Gastrocnemius medialis (tissue), 4 donors: ENCODE data around the gene DPYD. TPM values are rescaled to one million over a fixed set of nuclear protein-coding genes. Genes with fewer than 3 reads are reported as not detected.

Experiments used
- ATAC-seq, 2 donors: fragments of 150-250 bp; one replicate each; pipeline ENCODE4 v1.9.1; 2016
- DNase-seq, 2 donors: peaks; one replicate each; pipeline ENCODE4 v3.0.0-alpha.2; 2019
- H3K27ac ChIP-seq, 4 donors: fragments of 200-600 bp; sonication (generic); 1 replicate in 1 of 4; 2 replicates in 3 of 4; pipeline ENCODE4 v1.5.1; 2016 to 2018; ENCODE audit warnings: mild to moderate bottlenecking in 2 of 4, moderate library complexity in 1 of 4
- H3K27me3 ChIP-seq, 3 donors: fragments of 200-600 bp; sonication (generic) in 2 of 3; 1 replicate in 1 of 3; 2 replicates in 2 of 3; pipeline versions ENCODE4 v1.5.1 to v1.6.0; 2016 to 2019; ENCODE audit warnings: mild to moderate bottlenecking in 1 of 3, moderate library complexity in 1 of 3
- H3K36me3 ChIP-seq, 2 donors: fragments of 200-600 bp; sonication (generic) in 1 of 2; one replicate each; pipeline ENCODE4 v1.5.1; 2017 to 2018
- H3K4me1 ChIP-seq, 2 donors: fragments of 200-600 bp; sonication (generic) in 1 of 2; one replicate each; pipeline ENCODE4 v1.5.1; 2016 to 2017; ENCODE audit warnings: mild to moderate bottlenecking in 2 of 2
- H3K4me3 ChIP-seq, 4 donors: fragments of 200-600 bp; sonication (generic) in 3 of 4; 1 replicate in 1 of 4; 2 replicates in 3 of 4; pipeline ENCODE4 v1.5.1; 2016 to 2019; ENCODE audit warnings: mild to moderate bottlenecking in 2 of 4
- H3K9me3 ChIP-seq, 3 donors: fragments of 200-600 bp; sonication (generic) in 2 of 3; 1 replicate in 1 of 3; 2 replicates in 2 of 3; pipeline ENCODE4 v1.5.1; 2016 to 2019
- POLR2A ChIP-seq, 2 donors: fragments of 450-650 bp; IDR thresholded peaks; one replicate each; pipeline ENCODE4 v1.6.1; 2017; ENCODE audit warnings: antibody characterized with exemption in 2 of 2, mild to moderate bottlenecking in 2 of 2, moderate library complexity in 2 of 2
- in situ Hi-C, 4 donors: fragments of 200-750 bp; cut with MboI; loops; one replicate each; pipeline versions ENCODE4 v1.15.0 to v1.8.0; 2017; ENCODE audit warnings: low sequenced_read_pairs in 4 of 4
- intact Hi-C: fragments of 100-400 bp; cut with DNase I; formaldehyde crosslinking; loops from one replicate; pipeline ENCODE4 v1.15.1; 2023; ENCODE audit warnings: low total_unique reads
- total RNA-seq, 4 donors: library from RNA; depleted of rRNA; stranded (reverse); fragments of >200 nt; gene quantifications; one replicate each; pipeline versions ENCODE4 v1.1.0 to v1.2.3, GENCODE V29; 2016
- TF ChIP-seq, protein P1 (sequence below), 5 experiments: fragments of 450-650 bp in 3 of 5; fragments of 200-600 bp in 2 of 5; sonication (generic) in 2 of 5; IDR thresholded peaks in 4 of 5; conservative IDR thresholded peaks in 1 of 5; 1 replicate in 4 of 5; 2 replicates in 1 of 5; pipeline ENCODE4 v1.5.1; 2016 to 2019; ENCODE audit warnings: antibody characterized with exemption in 5 of 5, mild to moderate bottlenecking in 3 of 5, moderate library complexity in 3 of 5

Gene DPYD
- total RNA-seq, 4 donors from 2014 or later = 4.6 to 13.9 (median 9.1) TPM

GRCh38 chr1:97883823-97884222 lies 37.0 kb downstream of the DPYD start:
- Histone ChIP-seq H3K9me3 (peaks cover 0 to 5% (median 0%) of the 10 kb centered on the region in 3 donors), H3K4me3 (no peak overlapping the region), H3K27ac (no peak overlapping the region), H3K36me3 (peaks cover 0 to 14% of the 10 kb centered on the region in 2 donors), H3K27me3 (no peaks in the 10 kb centered on the region), H3K4me1 (peaks cover 0 to 4% of the 10 kb centered on the region in 2 donors)
- in situ Hi-C loops (no loop called here), intact Hi-C loops (no loop called here)
- ATAC-seq (no peak), DNase-seq (no peak)
- TF ChIP-seq POLR2A (IDR thresholded peaks at IDR 0.05) = no peak
- TF ChIP-seq, protein P1, sequence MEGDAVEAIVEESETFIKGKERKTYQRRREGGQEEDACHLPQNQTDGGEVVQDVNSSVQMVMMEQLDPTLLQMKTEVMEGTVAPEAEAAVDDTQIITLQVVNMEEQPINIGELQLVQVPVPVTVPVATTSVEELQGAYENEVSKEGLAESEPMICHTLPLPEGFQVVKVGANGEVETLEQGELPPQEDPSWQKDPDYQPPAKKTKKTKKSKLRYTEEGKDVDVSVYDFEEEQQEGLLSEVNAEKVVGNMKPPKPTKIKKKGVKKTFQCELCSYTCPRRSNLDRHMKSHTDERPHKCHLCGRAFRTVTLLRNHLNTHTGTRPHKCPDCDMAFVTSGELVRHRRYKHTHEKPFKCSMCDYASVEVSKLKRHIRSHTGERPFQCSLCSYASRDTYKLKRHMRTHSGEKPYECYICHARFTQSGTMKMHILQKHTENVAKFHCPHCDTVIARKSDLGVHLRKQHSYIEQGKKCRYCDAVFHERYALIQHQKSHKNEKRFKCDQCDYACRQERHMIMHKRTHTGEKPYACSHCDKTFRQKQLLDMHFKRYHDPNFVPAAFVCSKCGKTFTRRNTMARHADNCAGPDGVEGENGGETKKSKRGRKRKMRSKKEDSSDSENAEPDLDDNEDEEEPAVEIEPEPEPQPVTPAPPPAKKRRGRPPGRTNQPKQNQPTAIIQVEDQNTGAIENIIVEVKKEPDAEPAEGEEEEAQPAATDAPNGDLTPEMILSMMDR (IDR thresholded peaks at IDR 0.05 in 4 of 5, conservative IDR thresholded peaks at IDR 0.05 in 1 of 5) = no peak

DNA sequence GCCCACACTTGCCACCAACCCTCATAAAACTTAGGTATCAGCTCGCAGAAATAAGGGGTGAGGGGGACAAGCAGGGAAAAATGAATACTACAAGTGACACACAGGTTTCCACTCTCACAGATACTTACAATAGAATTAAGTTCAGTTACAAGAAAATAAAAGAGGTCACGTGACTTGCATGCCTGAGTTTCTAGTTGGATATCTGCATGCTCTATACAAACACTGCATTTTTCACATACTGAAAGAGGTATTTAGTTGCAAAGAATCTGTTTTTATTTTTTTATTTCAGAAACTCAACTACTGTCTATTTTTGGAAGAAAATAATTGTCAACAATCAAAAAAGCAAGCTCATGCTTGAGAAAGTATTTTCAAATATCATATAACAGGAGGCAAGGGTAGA lies 43.5 kb downstream of the DPYD start:
- Histone ChIP-seq H3K9me3 (no peaks in the 10 kb centered on the region), H3K36me3 (peaks cover 0 to 12% of the 10 kb centered on the region in 2 donors), H3K4me3 (no peak overlapping the region), H3K27me3 (no peaks in the 10 kb centered on the region), H3K4me1 (no peaks in the 10 kb centered on the region), H3K27ac (no peak overlapping the region)
- in situ Hi-C loops = no loop called here
- intact Hi-C loops = no loop called here
- DNase-seq = no peak
- ATAC-seq = no peak
- TF ChIP-seq, protein P1 (IDR thresholded peaks at IDR 0.05 in 4 of 5, conservative IDR thresholded peaks at IDR 0.05 in 1 of 5) = no peak
- no peak for TF ChIP-seq POLR2A (IDR thresholded peaks at IDR 0.05)

DNA sequence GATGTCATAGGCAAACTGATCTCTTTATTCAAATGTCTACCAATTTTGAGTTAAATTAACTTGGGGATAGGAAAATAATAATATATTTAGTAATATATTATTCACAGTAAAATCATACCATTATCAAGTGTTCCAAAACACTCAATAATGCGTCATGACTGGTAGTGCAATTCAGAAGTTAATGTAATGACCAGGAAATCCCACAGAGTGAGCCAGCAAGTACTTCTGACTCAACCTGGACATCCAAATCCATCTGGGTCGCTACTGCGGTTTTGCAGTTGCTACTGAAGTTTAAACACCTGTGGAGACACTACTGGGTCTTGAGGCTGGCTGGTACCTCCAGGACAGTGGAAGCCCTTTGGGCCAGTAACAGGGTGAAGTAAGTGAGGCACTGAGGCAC lies 44.8 kb downstream of the DPYD start:
- in situ Hi-C loops (no loop called here), intact Hi-C loops (no loop called here)
- Histone ChIP-seq H3K4me1 (no peaks in the 10 kb centered on the region), H3K36me3 (peaks cover 0 to 8% of the 10 kb centered on the region in 2 donors), H3K9me3 (no peaks in the 10 kb centered on the region), H3K27ac (no peak overlapping the region), H3K4me3 (no peak overlapping the region), H3K27me3 (no peaks in the 10 kb centered on the region)
- ATAC-seq (no peak), DNase-seq (no peak)
- no peak for TF ChIP-seq POLR2A (IDR thresholded peaks at IDR 0.05)
- TF ChIP-seq, protein P1 (IDR thresholded peaks at IDR 0.05 in 4 of 5, conservative IDR thresholded peaks at IDR 0.05 in 1 of 5) = no peak

- Histone ChIP-seq H3K9me3 (no peaks in the 10 kb centered on the region), H3K36me3 (no peaks in the 10 kb centered on the region), H3K27me3 (no peaks in the 10 kb centered on the region), H3K4me3 (no peak overlapping the region), H3K27ac (no peak overlapping the region), H3K4me1 (peaks cover 0 to 4% of the 10 kb centered on the region in 2 donors)
- TF ChIP-seq POLR2A (IDR thresholded peaks at IDR 0.05) = no peak
- TF ChIP-seq, protein P1 (IDR thresholded peaks at IDR 0.05 in 4 of 5, conservative IDR thresholded peaks at IDR 0.05 in 1 of 5) = no peak
- in situ Hi-C loops = no loop called here
- intact Hi-C loops = no loop called here
- DNase-seq = no peak
- no peak for ATAC-seq
Observed at GRCh38 chr1:97870589-97870988, 50.2 kb downstream of the DPYD start.

DNA sequence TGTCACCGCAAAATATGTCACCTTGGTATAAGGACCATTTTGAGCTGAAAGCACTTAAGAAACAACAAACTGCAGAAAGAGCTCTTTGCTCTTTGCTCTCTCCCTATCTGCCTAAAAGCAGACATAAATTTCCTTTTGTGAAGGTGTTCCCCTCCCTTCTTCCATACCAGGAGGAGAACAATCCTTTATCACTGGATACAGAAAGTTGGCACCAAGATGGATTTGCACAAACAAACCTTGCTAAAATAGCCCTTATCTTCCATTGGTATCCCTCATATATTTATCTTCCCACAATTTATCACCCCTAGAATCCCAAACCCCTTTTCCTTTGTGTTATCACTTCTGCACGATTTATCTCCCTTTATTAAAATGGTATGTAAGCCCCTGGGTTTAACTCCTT lies 51.4 kb downstream of the DPYD start:
- ATAC-seq = no peak
- intact Hi-C loops = no loop called here

More for the DNA sequence above, 51.4 kb downstream of the DPYD start:
- Histone ChIP-seq H3K4me3 (no peak overlapping the region), H3K36me3 (no peaks in the 10 kb centered on the region), H3K4me1 (peaks cover 10 to 12% of the 10 kb centered on the region in 2 donors), H3K9me3 (no peaks in the 10 kb centered on the region), H3K27me3 (no peaks in the 10 kb centered on the region), H3K27ac (no peak overlapping the region)
- no peak for DNase-seq
- TF ChIP-seq, protein P1 (IDR thresholded peaks at IDR 0.05 in 4 of 5, conservative IDR thresholded peaks at IDR 0.05 in 1 of 5) = no peak
- no peak for TF ChIP-seq POLR2A (IDR thresholded peaks at IDR 0.05)
- in situ Hi-C loops = no loop called here
